B cell (primary cell): Measurements from ENCODE around the gene MKRN2OS. TPM values are rescaled to one million over a fixed set of nuclear protein-coding genes. Genes with fewer than 3 reads are reported as not detected.

Source experiments
- ATAC-seq: fragments of 200-7000 bp; cut with Tn5 transposase; one replicate; pipeline ENCODE4 v1.10.0; 2021; ENCODE audit warnings: low read depth, mild to moderate bottlenecking, moderate number of reproducible peaks, moderate library complexity
- CTCF ChIA-PET: fragments of 350-600 bp; sonication (Branson Sonifier 250); formaldehyde crosslinking; loops from one replicate; lab custom pipeline; 2021; ENCODE audit warnings: antibody characterized with exemption, inconsistent platforms; lab: Charles Lee
- POLR2A ChIA-PET: fragments of 350-600 bp; sonication (Branson Sonifier 250); formaldehyde crosslinking; loops from one replicate; lab custom pipeline; 2021; ENCODE audit warnings: antibody characterized with exemption; lab: Charles Lee
- DNase-seq: peaks from one replicate; pipeline ENCODE4 v3.0.0; 2013
- H2AFZ ChIP-seq: 2 replicates; pipeline ENCODE4 v1.6.1; 2012; ENCODE audit warnings: mild to moderate bottlenecking, low read depth, low read length; ENCODE audit not compliant: insufficient read depth, poor library complexity, severe bottlenecking
- H3K27ac ChIP-seq, 2 donors: 1 replicate in 1 of 2; 2 replicates in 1 of 2; pipeline ENCODE4 v1.5.1; 2012 to 2013; ENCODE audit warnings: low read length in 2 of 2, mild to moderate bottlenecking in 2 of 2, moderate library complexity in 1 of 2
- H3K27me3 ChIP-seq, 4 experiments: fragments of 200-600 bp in 1 of 4; sonication (generic) in 1 of 4; replicated peaks in 1 of 4; 1 replicate in 2 of 4; 2 replicates in 2 of 4; pipeline versions ENCODE4 v1.6.1 to v1.7.0; 2013 to 2016; ENCODE audit warnings: low read length in 3 of 4, mild to moderate bottlenecking in 2 of 4, mixed read lengths in 1 of 4, moderate library complexity in 1 of 4; ENCODE audit not compliant: insufficient read depth in 4 of 4, control insufficient read depth in 3 of 4; ENCODE audit errors: control extremely low read depth in 1 of 4
- H3K36me3 ChIP-seq, 2 experiments: replicated peaks in 1 of 2; 1 replicate in 1 of 2; 2 replicates in 1 of 2; pipeline versions ENCODE4 v1.6.1 to v1.7.1; 2013; ENCODE audit warnings: low read length in 1 of 2; ENCODE audit not compliant: insufficient read depth in 2 of 2, control insufficient read depth in 1 of 2; ENCODE audit errors: control extremely low read depth in 1 of 2, extremely low read depth in 1 of 2
- H3K4me1 ChIP-seq, 2 donors: fragments of 200-600 bp in 1 of 2; sonication (generic) in 1 of 2; 1 replicate in 1 of 2; 2 replicates in 1 of 2; pipeline versions ENCODE4 v1.5.1 to v1.6.1; 2013 to 2017; ENCODE audit warnings: low read length in 2 of 2; ENCODE audit not compliant: control insufficient read depth in 2 of 2, insufficient read depth in 2 of 2
- H3K4me2 ChIP-seq: replicated peaks from 2 replicates; pipeline ENCODE3; 2012; ENCODE audit warnings: mild to moderate bottlenecking, low read depth, low read length; ENCODE audit not compliant: poor library complexity, severe bottlenecking
- H3K4me3 ChIP-seq, 5 experiments: fragments of 200-600 bp in 1 of 5; sonication (generic) in 1 of 5; 1 replicate in 3 of 5; 2 replicates in 2 of 5; pipeline versions ENCODE4 v1.5.1 to v1.7.0; 2011 to 2016; ENCODE audit warnings: low read length in 4 of 5, mild to moderate bottlenecking in 4 of 5, low read depth in 2 of 5, control low read depth in 1 of 5, moderate library complexity in 1 of 5; ENCODE audit not compliant: insufficient read depth in 1 of 5; ENCODE audit errors: control extremely low read depth in 1 of 5, extremely low read depth in 1 of 5
- H3K79me2 ChIP-seq: fragments of 200-600 bp; sonication (generic); one replicate; pipeline ENCODE4 v1.6.0; 2016; ENCODE audit warnings: low read length; ENCODE audit not compliant: control insufficient read depth, insufficient read depth
- H3K9ac ChIP-seq: fragments of 200-600 bp; sonication (generic); 2 replicates; pipeline ENCODE4 v1.6.1; 2017; ENCODE audit warnings: mild to moderate bottlenecking, low read length, moderate library complexity
- H3K9me3 ChIP-seq, 3 donors: one replicate each; pipeline versions ENCODE4 v1.6.1 to v1.7.1; 2013; ENCODE audit warnings: low read length in 2 of 3; ENCODE audit not compliant: control insufficient read depth in 2 of 3, insufficient read depth in 1 of 3; ENCODE audit errors: control extremely low read depth in 1 of 3
- H4K20me1 ChIP-seq: 2 replicates; pipeline ENCODE4 v1.6.0; 2012; ENCODE audit warnings: mild to moderate bottlenecking, low read length; ENCODE audit not compliant: insufficient read depth, control insufficient read depth, poor library complexity, severe bottlenecking
- H3K27ac Mint-ChIP-seq: one replicate; pipeline ENCODE4 v1.8.0; 2021; ENCODE audit warnings: mixed read lengths
- H3K27me3 Mint-ChIP-seq: one replicate; pipeline ENCODE4 v1.8.0; 2021; ENCODE audit warnings: mixed read lengths
- H3K4me1 Mint-ChIP-seq: one replicate; pipeline ENCODE4 v1.8.0; 2021; ENCODE audit warnings: mixed read lengths
- H3K4me3 Mint-ChIP-seq: one replicate; pipeline ENCODE4 v1.8.0; 2021; ENCODE audit warnings: mixed read lengths
- H3K9me3 Mint-ChIP-seq: one replicate; pipeline ENCODE4 v1.8.0; 2022; ENCODE audit warnings: mixed read lengths; ENCODE audit not compliant: insufficient read depth
- EZH2 ChIP-seq: IDR thresholded peaks from 2 replicates; pipeline ENCODE4 v1.6.1; 2012; ENCODE audit warnings: borderline replicate concordance, low read depth, mild to moderate bottlenecking, moderate library complexity, low read length; ENCODE audit not compliant: insufficient read depth, poor library complexity, severe bottlenecking
- WGBS: methylation state at CpG from one replicate; pipeline ENCODE4 v1.1.5; 2013; ENCODE audit warnings: missing lambda C conversion rate; ENCODE audit not compliant: insufficient coverage; 5-methylcytosine and 5-hydroxymethylcytosine counted together
- intact Hi-C: fragments of 100-400 bp; cut with micrococcal nuclease; formaldehyde crosslinking; loops from one replicate; pipeline ENCODE4 v1.10.0; 2022
- polyA plus RNA-seq: library from polyadenylated mRNA; depleted of rRNA; stranded (reverse); fragments of >200 nt; gene quantifications from 2 replicates; pipeline ENCODE4 v1.2.3, GENCODE V29; 2012
- total RNA-seq, 2 donors: library from RNA; stranded (reverse); fragments of 120-200 nt in 1 of 2; gene quantifications; 1 replicate in 1 of 2; 2 replicates in 1 of 2; pipeline versions ENCODE4 v1.2.3 to v1.2.4, GENCODE V29; 2013 to 2022
- TF ChIP-seq, protein P1 (sequence below): fragments of 200-600 bp; IDR thresholded peaks from one replicate; pipeline ENCODE4 v1.8.0; 2022; ENCODE audit warnings: antibody characterized with exemption, mild to moderate bottlenecking

Gene MKRN2OS
- total and polyA plus RNA-seq, 2 donors (not counting 1 experiment from before 2014, with no cell fraction given): not detected

DNA sequence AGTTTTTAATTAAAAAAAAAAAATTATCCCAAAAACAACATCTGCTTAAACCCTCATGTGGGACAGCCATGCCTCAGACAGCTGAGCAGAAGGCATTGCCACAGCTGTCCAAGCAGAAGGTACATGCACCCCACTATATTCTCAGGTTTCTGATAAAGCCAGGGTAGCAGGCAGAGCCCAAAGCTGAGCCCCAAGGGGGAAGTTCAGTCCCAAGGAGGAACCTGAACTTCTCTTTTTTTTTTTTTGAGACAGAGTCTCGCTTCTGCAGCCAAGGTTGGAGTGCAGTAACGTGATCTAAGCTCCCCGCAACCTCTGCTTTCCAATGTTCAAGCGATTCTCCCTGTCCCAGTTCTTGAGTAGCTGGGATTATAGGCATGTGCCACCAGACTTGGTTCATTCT lies 44.8 kb upstream of the MKRN2OS start:
- peak; percentile 88 for ATAC-seq
- CTCF ChIA-PET: no interaction called here

More for the DNA sequence above, 44.8 kb upstream of the MKRN2OS start:
- POLR2A ChIA-PET: interaction anchor here (0.7 kb wide), 1 partner anchor 74 kb away, joined by 5 read pairs; the partner anchor contains the start of gene RAF1
- peaks cover 12 to 15% of the 10 kb centered on the region in 2 donors for H3K4me1 ChIP-seq
- no peaks in the 10 kb centered on the region for H3K9me3 ChIP-seq
- no peak overlapping the region for H3K9ac ChIP-seq
- Mint-ChIP-seq H3K9me3 (no peaks in the 10 kb centered on the region), H3K4me3 (no peak overlapping the region), H3K27me3 (no peaks in the 10 kb centered on the region), H3K4me1 (peaks cover 28% of the 10 kb centered on the region), H3K27ac (peak overlapping the region; percentile 63)
- H3K79me2 ChIP-seq: no peaks in the 10 kb centered on the region
- intact Hi-C loops: no loop called here
- no CpG with 5 or more reads among the region's 4 CpGs for WGBS
- DNase-seq: peak; percentile 56
- no peaks in the 10 kb centered on the region for H3K27me3 ChIP-seq
- no peak for TF ChIP-seq EZH2
- TF ChIP-seq, protein P1, sequence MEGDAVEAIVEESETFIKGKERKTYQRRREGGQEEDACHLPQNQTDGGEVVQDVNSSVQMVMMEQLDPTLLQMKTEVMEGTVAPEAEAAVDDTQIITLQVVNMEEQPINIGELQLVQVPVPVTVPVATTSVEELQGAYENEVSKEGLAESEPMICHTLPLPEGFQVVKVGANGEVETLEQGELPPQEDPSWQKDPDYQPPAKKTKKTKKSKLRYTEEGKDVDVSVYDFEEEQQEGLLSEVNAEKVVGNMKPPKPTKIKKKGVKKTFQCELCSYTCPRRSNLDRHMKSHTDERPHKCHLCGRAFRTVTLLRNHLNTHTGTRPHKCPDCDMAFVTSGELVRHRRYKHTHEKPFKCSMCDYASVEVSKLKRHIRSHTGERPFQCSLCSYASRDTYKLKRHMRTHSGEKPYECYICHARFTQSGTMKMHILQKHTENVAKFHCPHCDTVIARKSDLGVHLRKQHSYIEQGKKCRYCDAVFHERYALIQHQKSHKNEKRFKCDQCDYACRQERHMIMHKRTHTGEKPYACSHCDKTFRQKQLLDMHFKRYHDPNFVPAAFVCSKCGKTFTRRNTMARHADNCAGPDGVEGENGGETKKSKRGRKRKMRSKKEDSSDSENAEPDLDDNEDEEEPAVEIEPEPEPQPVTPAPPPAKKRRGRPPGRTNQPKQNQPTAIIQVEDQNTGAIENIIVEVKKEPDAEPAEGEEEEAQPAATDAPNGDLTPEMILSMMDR: no peak
- H2AFZ ChIP-seq: no peak overlapping the region
- H3K27ac ChIP-seq: peak overlapping the region in 1 of 2 donors; percentile 61
- H3K36me3 ChIP-seq: peaks cover 0 to 71% of the 10 kb centered on the region in 2 experiments
- no peak overlapping the region for H3K4me3 ChIP-seq
- peak overlapping the region; percentile 6 for H3K4me2 ChIP-seq
- no peaks in the 10 kb centered on the region for H4K20me1 ChIP-seq
